Peyer's patch (tissue), 4 donors: ENCODE measurements around the gene TMEM132D. TPM values are rescaled to one million over a fixed set of nuclear protein-coding genes. Genes with fewer than 3 reads are reported as not detected.

Source experiments
- DNase-seq, 3 donors: peaks; one replicate each; pipeline ENCODE4 v3.0.0-alpha.2; 2017 to 2019
- H3K27ac ChIP-seq, 4 donors: fragments of 200-600 bp; sonication (generic); one replicate each; pipeline ENCODE4 v1.5.1; 2016 to 2019
- H3K27me3 ChIP-seq, 2 donors: fragments of 200-600 bp; sonication (generic); one replicate each; pipeline ENCODE4 v1.5.1; 2019
- H3K36me3 ChIP-seq, 3 donors: fragments of 200-600 bp; sonication (generic); one replicate each; pipeline ENCODE4 v1.5.1; 2016 to 2019
- H3K4me1 ChIP-seq, 4 donors: fragments of 200-600 bp; sonication (generic); one replicate each; pipeline ENCODE4 v1.5.1; 2016 to 2019
- H3K4me3 ChIP-seq, 4 donors: fragments of 200-600 bp; sonication (generic); 1 replicate in 3 of 4; 2 replicates in 1 of 4; pipeline ENCODE4 v1.5.1; 2016 to 2019; ENCODE audit warnings: mild to moderate bottlenecking in 1 of 4
- H3K9me3 ChIP-seq, 4 donors: fragments of 200-600 bp; sonication (generic); one replicate each; pipeline ENCODE4 v1.5.1; 2016 to 2019; ENCODE audit warnings: mild to moderate bottlenecking in 1 of 4
- CTCF ChIP-seq, 6 experiments: fragments of 450-650 bp in 4 of 6; fragments of 200-600 bp in 2 of 6; sonication (generic) in 1 of 6; IDR thresholded peaks; one replicate each; pipeline ENCODE4 v1.5.1; 2017 to 2019; ENCODE audit warnings: antibody characterized with exemption in 6 of 6, mild to moderate bottlenecking in 3 of 6, moderate library complexity in 1 of 6
- POLR2A ChIP-seq, 2 donors: fragments of 450-650 bp; IDR thresholded peaks; one replicate each; pipeline ENCODE4 v1.5.1; 2017; ENCODE audit warnings: antibody characterized with exemption in 2 of 2, mild to moderate bottlenecking in 2 of 2, moderate library complexity in 2 of 2
- total RNA-seq, 4 donors: library from RNA; depleted of rRNA; stranded (reverse); fragments of >200 nt; gene quantifications; one replicate each; pipeline ENCODE4 v1.1.0, GENCODE V29; 2016

The TMEM132D gene
- total RNA-seq, 4 donors from 2014 or later = 0.27 to 1.7 (median 0.41) TPM

GRCh38 chr12:129723260-129723659 is 180.6 kb downstream of the TMEM132D start:
- no peak for DNase-seq
- Histone ChIP-seq H3K9me3 (no peaks in the 10 kb centered on the region), H3K27ac (no peak overlapping the region), H3K36me3 (no peaks in the 10 kb centered on the region), H3K4me1 (no peaks in the 10 kb centered on the region), H3K4me3 (no peak overlapping the region), H3K27me3 (no peaks in the 10 kb centered on the region)
- TF ChIP-seq CTCF (IDR thresholded peaks at IDR 0.05) (no peak), POLR2A (IDR thresholded peaks at IDR 0.05) (no peak)

- no peaks in the 10 kb centered on the region for H3K4me1 ChIP-seq
- DNase-seq = no peak
- no peaks in the 10 kb centered on the region for H3K9me3 ChIP-seq
- no peaks in the 10 kb centered on the region for H3K36me3 ChIP-seq
- no peak overlapping the region for H3K27ac ChIP-seq
- no peaks in the 10 kb centered on the region for H3K27me3 ChIP-seq
- TF ChIP-seq POLR2A (IDR thresholded peaks at IDR 0.05) = no peak
- TF ChIP-seq CTCF (IDR thresholded peaks at IDR 0.05) = no peak
- no peak overlapping the region for H3K4me3 ChIP-seq
These were observed 183.2 kb downstream of the TMEM132D start for GRCh38 chr12:129720618-129721017.

GRCh38 chr12:129719416-129719815 is 184.4 kb downstream of the TMEM132D start:
- no peaks in the 10 kb centered on the region for H3K9me3 ChIP-seq
- H3K27me3 ChIP-seq = no peaks in the 10 kb centered on the region
- no peak overlapping the region for H3K4me3 ChIP-seq
- DNase-seq = no peak
- no peaks in the 10 kb centered on the region for H3K4me1 ChIP-seq
- TF ChIP-seq POLR2A (IDR thresholded peaks at IDR 0.05) (no peak), CTCF (IDR thresholded peaks at IDR 0.05) (no peak)
- H3K27ac ChIP-seq = no peak overlapping the region
- H3K36me3 ChIP-seq = no peaks in the 10 kb centered on the region

GRCh38 chr12:129717438-129717837 is 186.4 kb downstream of the TMEM132D start:
- no peak for DNase-seq
- H3K9me3 ChIP-seq = no peaks in the 10 kb centered on the region
- TF ChIP-seq CTCF (IDR thresholded peaks at IDR 0.05) (no peak), POLR2A (IDR thresholded peaks at IDR 0.05) (no peak)
- H3K27ac ChIP-seq = no peak overlapping the region
- H3K27me3 ChIP-seq = no peaks in the 10 kb centered on the region
- H3K4me1 ChIP-seq = no peaks in the 10 kb centered on the region
- no peaks in the 10 kb centered on the region for H3K36me3 ChIP-seq
- H3K4me3 ChIP-seq = no peak overlapping the region

- no peak for DNase-seq
- Histone ChIP-seq H3K27ac (no peak overlapping the region), H3K27me3 (no peaks in the 10 kb centered on the region), H3K36me3 (no peaks in the 10 kb centered on the region), H3K9me3 (no peaks in the 10 kb centered on the region), H3K4me3 (no peak overlapping the region), H3K4me1 (no peaks in the 10 kb centered on the region)
- TF ChIP-seq POLR2A (IDR thresholded peaks at IDR 0.05) (no peak), CTCF (IDR thresholded peaks at IDR 0.05) (no peak)
These were observed 187.0 kb downstream of the TMEM132D start for GRCh38 chr12:129716825-129717224.

- TF ChIP-seq POLR2A (IDR thresholded peaks at IDR 0.05) (no peak), CTCF (IDR thresholded peaks at IDR 0.05) (no peak)
- Histone ChIP-seq H3K27ac (no peak overlapping the region), H3K4me3 (no peak overlapping the region), H3K36me3 (no peaks in the 10 kb centered on the region), H3K27me3 (no peaks in the 10 kb centered on the region), H3K4me1 (no peaks in the 10 kb centered on the region), H3K9me3 (peaks cover 0 to 3% (median 0%) of the 10 kb centered on the region in 4 donors)
- no peak for DNase-seq
These were observed 197.1 kb downstream of the TMEM132D start for GRCh38 chr12:129706716-129707115.
